ENCODE measurements around the gene HMGB3. TPM values are rescaled to one million over a fixed set of nuclear protein-coding genes. Genes with fewer than 3 reads are reported as not detected.
A peak's percentile ranks its signal among the peaks of the same experiment; 100 is the strongest.
"Not testable (repeated sequence)": the region's sequence is repeated elsewhere in the genome, so short reads cannot be mapped to it uniquely, and the experiment has no call there.

The HMGB3 gene
- total RNA-seq, 4 donors from 2014 or later, result 6.5 to 19.6 (median 12.9) TPM

DNA sequence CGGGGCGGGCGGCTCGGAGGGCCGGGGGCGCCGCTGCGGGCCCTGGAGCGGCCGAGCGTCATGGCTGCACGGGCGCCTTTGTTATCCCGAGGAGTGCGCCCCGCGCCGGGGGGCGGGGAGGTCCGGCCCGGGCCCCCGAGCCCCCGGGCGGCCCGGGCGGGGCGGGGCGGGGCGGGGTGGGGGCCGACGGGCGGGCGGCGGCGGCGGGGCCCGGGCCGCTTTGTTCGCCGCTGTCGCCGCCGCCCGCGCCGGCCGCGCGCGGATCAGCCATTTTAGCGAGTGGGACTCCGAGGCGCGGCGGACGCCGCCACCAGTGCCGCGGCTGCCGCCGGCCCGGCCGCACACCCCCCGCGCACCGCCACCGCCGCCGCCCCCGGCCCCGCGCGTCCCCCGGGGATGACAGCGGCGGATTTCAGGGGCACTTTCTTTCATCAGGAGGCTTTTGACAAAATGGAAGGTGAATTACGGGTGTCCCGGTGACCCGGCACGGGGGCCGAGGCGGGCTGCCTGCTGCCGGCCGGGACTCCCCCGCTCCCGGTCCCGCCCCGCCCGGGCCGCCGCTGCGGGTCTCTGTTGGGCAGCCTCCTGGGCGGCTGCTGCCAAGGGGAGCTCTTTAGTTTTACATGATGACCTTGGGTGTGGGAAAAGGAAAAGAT, 1.2 kb downstream of the HMGB3 start:
- peak overlapping the region; percentile 63 for H3K4me3 ChIP-seq
- no peak for DNase-seq (ENCODE audit: low spot score in 2 of 2)
- H3K36me3 ChIP-seq, result no peaks in the 10 kb centered on the region
- no peaks in the 10 kb centered on the region for H3K9me3 ChIP-seq
- no peak overlapping the region for H3K27ac ChIP-seq
- H3K4me1 ChIP-seq, result no peaks in the 10 kb centered on the region
- TF ChIP-seq POLR2A (IDR thresholded peaks at IDR 0.05) (no peak), EP300 (IDR thresholded peaks at IDR 0.05) (no peak), POLR2AphosphoS5 (IDR thresholded peaks at IDR 0.05) (no peak)
- TF ChIP-seq, protein P1, sequence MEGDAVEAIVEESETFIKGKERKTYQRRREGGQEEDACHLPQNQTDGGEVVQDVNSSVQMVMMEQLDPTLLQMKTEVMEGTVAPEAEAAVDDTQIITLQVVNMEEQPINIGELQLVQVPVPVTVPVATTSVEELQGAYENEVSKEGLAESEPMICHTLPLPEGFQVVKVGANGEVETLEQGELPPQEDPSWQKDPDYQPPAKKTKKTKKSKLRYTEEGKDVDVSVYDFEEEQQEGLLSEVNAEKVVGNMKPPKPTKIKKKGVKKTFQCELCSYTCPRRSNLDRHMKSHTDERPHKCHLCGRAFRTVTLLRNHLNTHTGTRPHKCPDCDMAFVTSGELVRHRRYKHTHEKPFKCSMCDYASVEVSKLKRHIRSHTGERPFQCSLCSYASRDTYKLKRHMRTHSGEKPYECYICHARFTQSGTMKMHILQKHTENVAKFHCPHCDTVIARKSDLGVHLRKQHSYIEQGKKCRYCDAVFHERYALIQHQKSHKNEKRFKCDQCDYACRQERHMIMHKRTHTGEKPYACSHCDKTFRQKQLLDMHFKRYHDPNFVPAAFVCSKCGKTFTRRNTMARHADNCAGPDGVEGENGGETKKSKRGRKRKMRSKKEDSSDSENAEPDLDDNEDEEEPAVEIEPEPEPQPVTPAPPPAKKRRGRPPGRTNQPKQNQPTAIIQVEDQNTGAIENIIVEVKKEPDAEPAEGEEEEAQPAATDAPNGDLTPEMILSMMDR (IDR thresholded peaks at IDR 0.05), result no peak
- H3K27me3 ChIP-seq, result no peaks in the 10 kb centered on the region
- 25% methylated on average over 36 of the region's 93 CpGs for WGBS

DNA sequence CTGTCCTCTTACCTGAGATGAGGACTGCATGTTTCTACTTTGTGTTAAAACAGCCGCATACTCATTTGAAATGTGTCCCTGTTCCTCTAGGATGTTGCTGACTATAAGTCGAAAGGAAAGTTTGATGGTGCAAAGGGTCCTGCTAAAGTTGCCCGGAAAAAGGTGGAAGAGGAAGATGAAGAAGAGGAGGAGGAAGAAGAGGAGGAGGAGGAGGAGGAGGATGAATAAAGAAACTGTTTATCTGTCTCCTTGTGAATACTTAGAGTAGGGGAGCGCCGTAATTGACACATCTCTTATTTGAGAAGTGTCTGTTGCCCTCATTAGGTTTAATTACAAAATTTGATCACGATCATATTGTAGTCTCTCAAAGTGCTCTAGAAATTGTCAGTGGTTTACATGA, 4.6 kb downstream of the HMGB3 start:
- not testable (repeated sequence) for DNase-seq (ENCODE audit: low spot score in 2 of 2); H3K36me3 ChIP-seq; H3K9me3 ChIP-seq; H3K4me1 ChIP-seq; H3K27me3 ChIP-seq; H3K27ac ChIP-seq; H3K4me3 ChIP-seq
- 96% methylated on average over 6 of the region's 6 CpGs for WGBS

DNA sequence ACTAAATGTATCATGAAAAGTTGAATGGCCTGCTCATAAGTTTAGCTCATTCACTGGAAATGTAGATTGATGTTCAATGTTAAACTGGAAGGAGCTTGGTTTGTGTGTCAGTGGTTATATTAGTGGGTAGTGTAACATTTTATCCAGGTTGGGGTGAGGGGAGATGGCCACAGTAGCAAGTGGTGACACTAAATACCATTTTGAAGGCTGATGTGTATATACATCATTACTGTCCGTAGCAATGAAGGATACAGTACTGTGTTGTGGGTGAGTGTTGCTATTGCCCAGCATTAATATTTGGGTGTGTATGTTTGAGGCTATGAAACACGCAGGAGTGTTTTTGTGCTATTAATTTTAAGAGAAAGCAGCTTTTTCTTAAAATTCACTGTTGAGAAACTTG, 6.3 kb downstream of the HMGB3 start:
- no peak overlapping the region for H3K4me3 ChIP-seq
- H3K9me3 ChIP-seq, result no peaks in the 10 kb centered on the region
- H3K27ac ChIP-seq, result no peak overlapping the region
- TF ChIP-seq EP300 (IDR thresholded peaks at IDR 0.05) (no peak), POLR2AphosphoS5 (IDR thresholded peaks at IDR 0.05) (no peak), POLR2A (IDR thresholded peaks at IDR 0.05) (no peak)
- TF ChIP-seq, protein P1 (IDR thresholded peaks at IDR 0.05), result no peak
- H3K27me3 ChIP-seq, result no peaks in the 10 kb centered on the region
- H3K36me3 ChIP-seq, result no peaks in the 10 kb centered on the region
- H3K4me1 ChIP-seq, result no peaks in the 10 kb centered on the region
- no peak for DNase-seq (ENCODE audit: low spot score in 2 of 2)
- WGBS, result 90% methylated on average over 2 of the region's 2 CpGs

DNA sequence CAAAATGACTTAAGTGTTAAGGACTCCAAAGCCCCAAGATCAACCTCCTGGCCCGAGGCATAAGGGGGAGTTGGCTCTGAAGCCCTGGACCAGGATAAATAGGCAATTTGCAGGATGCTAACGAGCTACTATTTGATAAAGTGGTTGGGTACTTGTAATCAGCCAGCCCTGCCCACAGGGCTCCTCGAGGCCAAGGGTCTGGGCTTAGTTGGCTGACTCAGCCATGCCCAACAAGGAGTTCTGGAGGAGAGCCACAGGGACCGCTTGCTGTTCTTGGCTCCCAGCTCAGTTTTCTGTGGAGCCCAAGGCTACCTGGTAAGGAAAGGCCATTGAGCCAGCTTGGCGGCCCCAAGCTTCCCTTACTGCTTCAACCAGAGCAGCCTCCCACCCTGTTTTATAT, 7.8 kb downstream of the HMGB3 start:
- TF ChIP-seq POLR2AphosphoS5 (IDR thresholded peaks at IDR 0.05), result no peak
- TF ChIP-seq, protein P1 (IDR thresholded peaks at IDR 0.05), result no peak
- no peak for TF ChIP-seq POLR2A (IDR thresholded peaks at IDR 0.05)
- no peak for TF ChIP-seq EP300 (IDR thresholded peaks at IDR 0.05)
- DNase-seq (ENCODE audit: low spot score in 2 of 2), result no peak
- Histone ChIP-seq H3K4me3 (no peak overlapping the region), H3K4me1 (no peaks in the 10 kb centered on the region), H3K36me3 (no peaks in the 10 kb centered on the region), H3K27me3 (no peaks in the 10 kb centered on the region), H3K9me3 (no peaks in the 10 kb centered on the region), H3K27ac (no peak overlapping the region)
- WGBS, result 53% methylated on average over 5 of the region's 5 CpGs

DNA sequence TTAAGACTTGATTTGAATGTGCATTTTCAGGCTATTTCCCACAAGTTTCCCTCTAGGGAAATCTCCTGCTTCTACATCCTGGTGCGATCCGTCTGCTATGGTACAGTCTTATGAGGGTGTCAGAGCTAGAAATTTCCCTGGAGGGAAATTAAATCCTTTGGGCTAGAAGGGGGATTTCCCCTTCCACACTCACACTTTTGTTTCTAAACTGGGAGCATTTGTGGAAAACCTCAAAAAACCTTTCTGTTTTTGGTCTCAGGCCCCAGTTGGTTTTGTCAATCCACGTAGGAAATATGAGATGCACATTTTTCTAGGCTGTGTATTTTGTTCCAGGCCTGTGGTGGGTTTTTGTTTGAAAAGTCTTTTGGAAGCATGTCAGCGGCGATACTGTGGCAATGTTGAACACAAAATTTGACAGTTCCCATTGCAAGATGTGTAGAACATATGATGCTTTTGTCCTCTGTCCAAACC, 17.8 kb downstream of the HMGB3 start:
- WGBS, result 67% methylated on average over 5 of the region's 5 CpGs
- TF ChIP-seq POLR2AphosphoS5 (IDR thresholded peaks at IDR 0.05) (no peak), POLR2A (IDR thresholded peaks at IDR 0.05) (no peak), EP300 (IDR thresholded peaks at IDR 0.05) (no peak)
- TF ChIP-seq, protein P1 (IDR thresholded peaks at IDR 0.05), result no peak

DNA sequence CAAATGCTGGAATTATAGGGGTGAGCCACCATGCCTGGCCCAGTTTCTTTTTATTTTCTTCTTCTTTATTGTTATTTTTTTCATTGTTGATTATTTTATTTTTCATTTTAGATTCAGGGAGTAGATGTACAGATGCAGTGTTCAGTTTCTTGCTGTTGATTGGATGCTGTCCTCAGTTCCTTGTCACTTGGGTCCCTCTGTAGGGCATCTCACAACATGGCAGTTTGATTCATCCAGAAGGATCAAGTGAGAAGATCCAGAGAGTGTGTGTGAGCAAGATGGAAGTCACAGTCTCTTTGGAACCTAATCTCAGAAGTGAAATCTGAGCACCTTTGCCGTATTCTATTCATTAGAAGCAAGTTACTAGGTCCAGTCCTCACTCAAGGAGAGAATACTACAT, 20.9 kb downstream of the HMGB3 start:
- Histone ChIP-seq H3K36me3 (no peaks in the 10 kb centered on the region), H3K4me1 (no peaks in the 10 kb centered on the region), H3K4me3 (no peak overlapping the region), H3K27me3 (no peaks in the 10 kb centered on the region), H3K9me3 (no peaks in the 10 kb centered on the region), H3K27ac (no peak overlapping the region)
- DNase-seq (ENCODE audit: low spot score in 2 of 2), result no peak
- TF ChIP-seq, protein P1 (IDR thresholded peaks at IDR 0.05), result no peak
- no peak for TF ChIP-seq POLR2A (IDR thresholded peaks at IDR 0.05)
- TF ChIP-seq POLR2AphosphoS5 (IDR thresholded peaks at IDR 0.05), result no peak
- no peak for TF ChIP-seq EP300 (IDR thresholded peaks at IDR 0.05)
- 77% methylated on average over 1 of the region's 1 CpG for WGBS

More for the DNA sequence above, 17.8 kb downstream of the HMGB3 start:
- no peaks in the 10 kb centered on the region for H3K4me1 ChIP-seq
- no peak overlapping the region for H3K27ac ChIP-seq
- DNase-seq (ENCODE audit: low spot score in 2 of 2), result no peak
- H3K36me3 ChIP-seq, result no peaks in the 10 kb centered on the region
- no peaks in the 10 kb centered on the region for H3K9me3 ChIP-seq
- no peaks in the 10 kb centered on the region for H3K27me3 ChIP-seq
- H3K4me3 ChIP-seq, result no peak overlapping the region
